Heart left ventricle (tissue), 16 donors: ENCODE results near the gene MOK. TPM values are rescaled to one million over a fixed set of nuclear protein-coding genes. Genes with fewer than 3 reads are reported as not detected.

Experiments used
- ATAC-seq, 4 donors: fragments of 200-7000 bp; cut with Tn5 transposase; one replicate each; pipeline ENCODE4 v1.9.1; 2020 to 2022; ENCODE audit warnings: moderate library complexity in 4 of 4, mild to moderate bottlenecking in 3 of 4, moderate number of reproducible peaks in 1 of 4
- DNase-seq, 5 donors: peaks; one replicate each; pipeline ENCODE4 v3.0.0-alpha.2; 2020
- H3K27ac ChIP-seq, 12 donors: fragments of 200-600 bp; sonication (generic) in 4 of 12; one replicate each; pipeline versions ENCODE4 v1.5.0 to v1.8.0; 2016 to 2022; ENCODE audit warnings: mild to moderate bottlenecking in 2 of 12
- H3K27me3 ChIP-seq, 9 donors: fragments of 200-600 bp; sonication (generic) in 2 of 9; one replicate each; pipeline versions ENCODE4 v1.5.1 to v1.8.0; 2016 to 2022; ENCODE audit warnings: mild to moderate bottlenecking in 3 of 9
- H3K36me3 ChIP-seq, 9 donors: fragments of 200-600 bp; sonication (generic) in 2 of 9; one replicate each; pipeline versions ENCODE4 v1.5.0 to v1.8.0; 2018 to 2022; ENCODE audit warnings: mild to moderate bottlenecking in 2 of 9
- H3K4me1 ChIP-seq, 12 donors: fragments of 200-600 bp; sonication (generic) in 4 of 12; one replicate each; pipeline versions ENCODE4 v1.5.0 to v1.8.0; 2016 to 2022; ENCODE audit warnings: mild to moderate bottlenecking in 3 of 12
- H3K4me3 ChIP-seq, 12 donors: fragments of 200-600 bp; sonication (generic) in 4 of 12; one replicate each; pipeline versions ENCODE4 v1.5.0 to v1.8.0; 2017 to 2022; ENCODE audit warnings: mild to moderate bottlenecking in 9 of 12, moderate library complexity in 4 of 12
- H3K9me3 ChIP-seq, 12 donors: fragments of 200-600 bp; sonication (generic) in 4 of 12; one replicate each; pipeline versions ENCODE4 v1.5.0 to v1.8.0; 2016 to 2022; ENCODE audit warnings: mild to moderate bottlenecking in 1 of 12
- CTCF ChIP-seq, 12 donors: fragments of 200-600 bp; sonication (generic) in 4 of 12; IDR thresholded peaks; one replicate each; pipeline versions ENCODE4 v1.5.0 to v1.8.0; 2018 to 2022; ENCODE audit warnings: antibody characterized with exemption in 12 of 12, mild to moderate bottlenecking in 5 of 12
- POLR2A ChIP-seq, 2 donors: fragments of 450-650 bp; IDR thresholded peaks; one replicate each; pipeline ENCODE4 v1.6.1; 2017; ENCODE audit warnings: antibody characterized with exemption in 2 of 2, mild to moderate bottlenecking in 2 of 2, moderate library complexity in 2 of 2
- WGBS, 4 donors: extraction: QIAGEN DNeasy Blood & Tissue Kit in 2 of 4; methylation state at CpG; one replicate each; pipeline versions ENCODE4 v1.1.5 to v1.1.7; 2013 to 2018; 5-methylcytosine and 5-hydroxymethylcytosine counted together
- intact Hi-C, 10 donors: fragments of 100-400 bp; cut with DNase I; formaldehyde crosslinking; loops; one replicate each; pipeline versions ENCODE4 v1.11.1 to v1.14.2; 2022
- polyA plus RNA-seq, 2 donors: library from polyadenylated mRNA; stranded (reverse); fragments of 200-250 nt; gene quantifications; one replicate each; pipeline ENCODE4 v1.2.3, GENCODE V29; 2013
- total RNA-seq, 9 donors: library from RNA; depleted of rRNA in 2 of 9; stranded (reverse); fragments of >200 nt in 2 of 9; fragmentation: NEBNext Ultra II Directional in 3 of 9; extraction: Animal tissue kit (Norgen Biotek cat#: 25700) in 3 of 9; gene quantifications; one replicate each; pipeline versions ENCODE4 v1.1.0 to v1.2.4, GENCODE V29; 2016 to 2023
- donor health status: ischemic (EF 13 %, LVEDD 7.1; RV severe dilation, severe dysfunction).
- donor health status: healthy with polysubstance abuse.
- donor health status: DM: no; HTN: yes; CAD: no.
- donor health status: DM: no; HTN: no; CAD: no.
- donor health status: ischemic (EF 25% LVEDD 6.9; RV normal size, moderate dysfunction).
- donor health status: ischemic (EF 25% LVEDD 5.7; RV mildly dilated, moderate dysfunction).
- donor health status: healthy.
- donor health status: DM: yes; HTN: yes; CAD: no.
- donor health status: ischemic (EF 35%, LVEDD 5.7; RV mildly dilated, moderate dysfunction).
- donor health status: nonischemic (EF 11% LVEDD 7.7; RV severe dilation, severe dysfunction).
- donor health status: DM: yes; HTN: yes; CAD: no.
- donor health status: PGD.
- donor health status: ischemic (EF 29% LVEDD 5.4; RV normal size, mild dysfunction).
- donor health status: nonischemic (EF 23%, LVEDD 6.1; RV moderate dilation, normal function).

MOK gene
- total and polyA plus RNA-seq, 11 donors, result 8.7 to 18.1 (median 12.7) TPM

DNA sequence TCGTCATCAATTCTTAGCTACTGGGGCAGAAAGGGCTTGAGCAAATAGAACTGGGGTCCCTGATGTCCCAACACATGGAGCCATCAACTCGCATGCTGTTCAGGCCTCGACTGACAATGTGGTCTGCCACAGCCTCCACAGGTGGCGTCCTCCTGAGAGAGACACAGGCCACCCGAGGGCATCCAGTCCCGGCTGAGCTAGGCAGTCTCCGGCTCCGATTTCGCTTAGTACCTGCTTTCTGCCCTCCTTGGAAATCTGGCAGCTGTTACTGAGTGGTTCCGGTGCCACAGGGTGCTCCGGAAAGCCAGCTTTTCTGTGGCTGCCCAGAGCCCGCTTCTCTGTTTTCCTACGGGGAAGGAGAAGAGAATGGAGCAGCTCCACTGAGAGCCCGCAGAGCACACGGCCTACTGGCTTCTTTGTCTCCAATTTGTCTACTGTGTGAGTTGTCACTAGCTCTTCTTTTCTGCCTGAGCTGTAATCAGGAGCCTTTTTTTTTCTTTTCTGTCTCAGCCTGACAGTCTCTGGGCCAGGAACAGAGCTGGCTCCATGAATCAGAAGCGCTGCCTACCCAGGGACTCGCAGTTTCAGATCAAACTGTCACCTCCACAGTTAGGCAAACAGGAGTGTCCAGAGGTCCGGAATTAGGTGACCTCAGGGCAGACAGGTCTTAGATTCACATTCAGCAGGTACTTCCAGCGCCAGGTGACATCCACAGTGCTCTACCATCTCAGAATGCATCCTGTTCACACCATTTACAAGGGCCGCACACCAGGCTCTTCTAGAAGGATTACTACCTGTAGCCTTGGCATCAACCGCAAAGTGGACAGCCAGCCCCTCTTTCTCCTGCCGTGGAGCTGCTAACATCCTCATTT lies 73.3 kb downstream of the MOK start:
- H3K4me1 ChIP-seq, result peaks cover 0 to 13% (median 5%) of the 10 kb centered on the region in 12 donors
- ATAC-seq (no peak), DNase-seq (no peak)
- no peak overlapping the region for H3K4me3 ChIP-seq
- intact Hi-C loops, result loop anchor here in 1 of 10 donors (10.0 kb wide), 1 partner anchor 293 kb away; no protein-coding TSS in a partner anchor
- no peak for TF ChIP-seq POLR2A (IDR thresholded peaks at IDR 0.05)
- TF ChIP-seq CTCF (IDR thresholded peaks at IDR 0.05), result no peak
- 86 to 92% (median 91%) methylated on average over 21 to 22 of the region's 22 CpGs for WGBS, 4 donors
- no peaks in the 10 kb centered on the region for H3K27me3 ChIP-seq
- peaks cover 0 to 46% (median 16%) of the 10 kb centered on the region in 9 donors for H3K36me3 ChIP-seq
- H3K27ac ChIP-seq, result no peak overlapping the region
- H3K9me3 ChIP-seq, result no peaks in the 10 kb centered on the region

DNA sequence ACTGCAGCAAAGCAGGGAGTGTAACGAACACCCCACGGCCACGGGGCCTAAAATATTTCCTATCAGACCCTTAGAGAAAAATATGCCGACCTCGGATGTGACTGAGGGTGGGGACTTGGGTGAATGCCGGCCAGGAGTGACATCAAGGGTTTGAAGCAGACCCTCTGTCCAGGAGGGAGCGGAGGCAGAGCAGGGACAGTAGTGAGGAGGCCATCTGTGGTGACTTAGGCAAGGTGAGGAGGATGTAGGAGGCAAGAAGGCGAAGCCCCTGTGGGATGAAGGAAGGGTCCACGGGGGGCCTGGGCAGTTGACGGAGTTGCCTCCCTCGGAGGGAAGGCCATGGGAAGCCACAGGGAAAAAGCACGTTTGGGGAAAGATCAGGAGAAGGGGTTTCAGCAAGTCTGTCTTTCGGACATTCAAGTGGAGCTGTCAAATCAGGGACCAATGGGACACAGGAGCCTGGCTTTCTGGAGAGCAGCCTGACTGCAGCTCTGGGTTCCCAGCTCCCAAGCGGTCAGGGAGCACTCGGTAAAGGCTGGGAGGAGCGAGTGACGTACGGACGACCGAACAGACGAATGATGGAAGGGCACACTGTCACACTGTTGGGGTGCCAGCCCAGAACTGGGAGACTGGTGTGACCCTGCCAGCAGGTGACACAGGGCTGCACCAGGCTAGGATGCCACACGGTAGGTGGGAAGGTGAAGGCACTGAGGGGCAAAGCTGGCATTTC lies 74.3 kb downstream of the MOK start:
- no peak overlapping the region for H3K27ac ChIP-seq
- no peak for ATAC-seq
- 84 to 90% (median 87%) methylated on average over 22 of the region's 22 CpGs for WGBS, 4 donors
- TF ChIP-seq CTCF (IDR thresholded peaks at IDR 0.05) (no peak), POLR2A (IDR thresholded peaks at IDR 0.05) (no peak)
- intact Hi-C loops, result loop anchor here in 1 of 10 donors (10.0 kb wide), 1 partner anchor 294 kb away; no protein-coding TSS in a partner anchor
- no peaks in the 10 kb centered on the region for H3K27me3 ChIP-seq
- peaks cover 0 to 13% (median 4%) of the 10 kb centered on the region in 12 donors for H3K4me1 ChIP-seq
- H3K4me3 ChIP-seq, result no peak overlapping the region
- no peak for DNase-seq
- peaks cover 0 to 46% (median 16%) of the 10 kb centered on the region in 9 donors for H3K36me3 ChIP-seq
- H3K9me3 ChIP-seq, result no peaks in the 10 kb centered on the region

DNA sequence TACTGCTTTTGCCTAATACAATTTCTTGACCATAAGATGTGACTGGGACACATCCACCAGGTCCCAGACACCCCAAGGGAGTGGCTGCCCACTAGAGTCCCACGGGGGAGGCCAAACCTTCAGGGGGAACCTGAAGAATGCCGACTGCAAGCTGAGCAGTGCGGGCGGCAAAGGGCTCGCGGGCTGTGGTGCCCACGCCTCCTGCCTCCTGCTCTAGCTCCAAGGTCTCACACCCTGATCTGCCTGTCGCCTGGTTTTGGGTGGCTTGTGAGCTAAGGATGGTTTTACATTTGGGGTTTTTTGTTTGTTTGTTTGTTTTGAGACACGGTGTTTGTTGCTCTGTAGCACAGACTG lies 75.2 kb downstream of the MOK start:
- intact Hi-C loops, result loop anchor here in 1 of 10 donors (10.0 kb wide), 1 partner anchor 295 kb away; no protein-coding TSS in a partner anchor
- H3K4me3 ChIP-seq, result no peak overlapping the region
- no peaks in the 10 kb centered on the region for H3K9me3 ChIP-seq
- TF ChIP-seq CTCF (IDR thresholded peaks at IDR 0.05), result no peak
- no peak for TF ChIP-seq POLR2A (IDR thresholded peaks at IDR 0.05)
- H3K27me3 ChIP-seq, result no peaks in the 10 kb centered on the region
- peaks cover 0 to 10% (median 0%) of the 10 kb centered on the region in 12 donors for H3K4me1 ChIP-seq
- H3K27ac ChIP-seq, result no peak overlapping the region
- H3K36me3 ChIP-seq, result peaks cover 0 to 48% (median 16%) of the 10 kb centered on the region in 9 donors
- WGBS, 4 donors, result 91 to 97% (median 95%) methylated on average over 9 of the region's 9 CpGs
- ATAC-seq (no peak), DNase-seq (no peak)
